Spinal cord (tissue), 10 donors: Measurements from ENCODE around the gene PCBP4. TPM values are rescaled to one million over a fixed set of nuclear protein-coding genes. Genes with fewer than 3 reads are reported as not detected.

ENCODE experiments used
- DNase-seq, 6 donors: peaks; one replicate each; pipeline versions ENCODE4 v3.0.0 to v3.0.0-alpha.2; 2013 to 2015; ENCODE audit warnings: low spot score in 6 of 6, low read depth in 4 of 6
- H3K27ac ChIP-seq: one replicate; pipeline ENCODE4 v1.5.1; 2013; ENCODE audit warnings: low read depth, low read length, control low read depth
- H3K27me3 ChIP-seq: one replicate; pipeline ENCODE4 v1.6.1; 2013; ENCODE audit warnings: low read length; ENCODE audit not compliant: control insufficient read depth, insufficient read depth
- H3K36me3 ChIP-seq: one replicate; pipeline ENCODE4 v1.6.1; 2013; ENCODE audit warnings: low read length; ENCODE audit not compliant: control insufficient read depth, insufficient read depth
- H3K4me1 ChIP-seq: one replicate; pipeline ENCODE4 v1.6.1; 2013; ENCODE audit warnings: low read length; ENCODE audit not compliant: control insufficient read depth, insufficient read depth
- H3K4me3 ChIP-seq: one replicate; pipeline ENCODE4 v1.5.1; 2013; ENCODE audit warnings: low read depth, low read length, control low read depth
- H3K9me3 ChIP-seq: one replicate; pipeline ENCODE4 v1.6.1; 2013; ENCODE audit warnings: low read length; ENCODE audit not compliant: control insufficient read depth, insufficient read depth
- WGBS: methylation state at CpG from one replicate; pipeline ENCODE4 v1.1.5; 2013; ENCODE audit warnings: missing lambda C conversion rate; ENCODE audit not compliant: insufficient coverage; 5-methylcytosine and 5-hydroxymethylcytosine counted together
- polyA plus RNA-seq, 2 donors: library from polyadenylated mRNA; unstranded; fragments of 120-200 nt; gene quantifications; one replicate each; pipeline ENCODE4 v1.2.1, GENCODE V29; 2013; ENCODE audit not compliant: insufficient read length in 2 of 2
- total RNA-seq, 2 donors: library from RNA; depleted of rRNA in 1 of 2; stranded (reverse); fragments of 120-200 nt in 1 of 2; fragments of >200 nt in 1 of 2; gene quantifications; one replicate each; pipeline versions ENCODE4 v1.2.3 to v1.2.4, GENCODE V29; 2013 to 2014
- donor health status: healthy.

Gene PCBP4
- total and polyA plus RNA-seq, 4 donors, result 53.5 to 271 (median 159) TPM

DNA sequence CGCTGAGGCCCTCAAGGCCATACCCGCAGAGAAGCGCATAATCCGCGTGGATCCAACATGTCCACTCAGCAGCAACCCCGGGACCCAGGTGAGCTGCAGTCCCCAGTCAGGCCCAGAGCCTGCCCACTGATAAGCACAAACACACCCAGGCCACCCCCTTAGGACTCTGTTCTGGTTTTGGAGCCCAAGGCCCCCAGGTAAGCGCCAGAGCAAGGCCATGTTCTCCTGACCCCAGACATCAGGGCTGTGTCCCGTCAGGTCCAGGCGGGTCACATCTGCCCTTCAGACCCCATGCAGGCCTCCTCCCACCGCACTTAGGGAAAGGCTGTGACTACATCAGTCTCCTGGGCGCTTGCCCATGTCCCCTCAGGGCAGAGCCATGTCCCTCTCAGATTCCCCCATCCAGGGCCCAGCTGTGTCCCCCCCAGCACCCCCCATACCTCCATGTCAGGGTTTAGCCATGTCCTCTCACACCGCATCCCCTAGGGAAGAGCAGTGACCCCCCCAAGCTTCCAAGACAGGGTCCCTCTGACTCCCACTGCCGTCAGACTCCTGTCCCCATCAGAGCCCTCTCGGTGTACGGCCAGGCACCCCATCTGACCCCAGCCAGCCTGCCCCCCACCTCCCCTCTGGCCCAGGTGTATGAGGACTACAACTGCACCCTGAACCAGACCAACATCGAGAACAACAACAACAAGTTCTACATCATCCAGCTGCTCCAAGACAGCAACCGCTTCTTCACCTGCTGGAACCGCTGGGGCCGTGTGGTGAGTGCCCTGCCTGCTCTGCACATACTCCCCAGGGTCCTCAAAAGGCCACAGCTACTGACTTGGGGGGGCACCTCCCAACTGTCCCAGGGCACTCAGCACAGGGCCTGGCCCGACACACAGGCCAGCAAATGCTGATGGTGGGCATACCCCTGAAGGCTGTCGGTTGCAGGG is 23.5 kb downstream of the PCBP4 start:
- Histone ChIP-seq H3K27ac (no peak overlapping the region), H3K27me3 (no peaks in the 10 kb centered on the region), H3K4me3 (no peak overlapping the region), H3K4me1 (peaks cover 30% of the 10 kb centered on the region), H3K36me3 (peaks cover 45% of the 10 kb centered on the region), H3K9me3 (no peaks in the 10 kb centered on the region)
- WGBS, result 93% methylated on average over 21 of the region's 21 CpGs
- no peak for DNase-seq

DNA sequence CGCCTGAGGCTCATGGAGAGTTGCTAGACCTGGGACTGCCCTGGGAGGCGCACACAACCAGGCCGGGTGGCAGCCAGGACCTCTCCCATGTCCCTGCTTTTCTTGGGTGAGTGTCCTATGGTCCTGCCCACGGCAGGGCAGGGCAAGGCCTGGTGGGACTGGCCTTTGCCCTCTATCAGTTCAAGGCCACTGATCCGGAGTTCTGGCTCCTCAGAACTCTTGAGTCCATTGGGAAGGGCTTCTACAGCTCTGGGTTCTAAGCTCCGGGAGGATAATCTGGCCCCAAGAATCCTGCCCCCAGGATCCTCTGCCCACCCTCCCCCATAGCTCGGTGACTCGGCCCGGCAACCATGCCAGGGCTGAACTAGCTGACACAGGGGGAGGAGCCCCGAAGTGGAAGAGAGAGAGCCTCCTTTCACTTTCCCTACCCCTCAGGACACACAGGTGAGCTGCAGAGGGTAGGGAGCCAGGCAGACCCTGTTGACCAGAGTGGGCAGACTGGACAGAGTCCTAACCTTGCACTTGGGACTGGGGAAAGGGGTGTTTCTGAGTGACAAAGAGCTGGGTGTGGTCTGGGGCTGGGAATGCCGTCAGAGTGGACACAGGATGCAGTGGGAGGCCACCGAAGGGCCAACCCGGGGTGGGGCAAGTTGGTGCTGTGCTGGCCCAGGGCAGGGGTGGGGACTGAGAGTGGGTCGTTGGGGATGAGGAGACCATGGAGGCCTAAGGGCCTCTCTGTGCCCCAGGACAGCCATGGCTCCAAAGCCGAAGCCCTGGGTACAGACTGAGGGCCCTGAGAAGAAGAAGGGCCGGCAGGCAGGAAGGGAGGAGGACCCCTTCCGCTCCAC is 24.4 kb downstream of the PCBP4 start:
- H3K4me3 ChIP-seq, result peak overlapping the region; percentile 65
- H3K36me3 ChIP-seq, result peaks cover 47% of the 10 kb centered on the region
- H3K9me3 ChIP-seq, result no peaks in the 10 kb centered on the region
- WGBS, result 75% methylated on average over 10 of the region's 17 CpGs
- H3K27ac ChIP-seq, result peak overlapping the region; percentile 89
- H3K4me1 ChIP-seq, result peaks cover 30% of the 10 kb centered on the region
- no peaks in the 10 kb centered on the region for H3K27me3 ChIP-seq
- no peak for DNase-seq

DNA sequence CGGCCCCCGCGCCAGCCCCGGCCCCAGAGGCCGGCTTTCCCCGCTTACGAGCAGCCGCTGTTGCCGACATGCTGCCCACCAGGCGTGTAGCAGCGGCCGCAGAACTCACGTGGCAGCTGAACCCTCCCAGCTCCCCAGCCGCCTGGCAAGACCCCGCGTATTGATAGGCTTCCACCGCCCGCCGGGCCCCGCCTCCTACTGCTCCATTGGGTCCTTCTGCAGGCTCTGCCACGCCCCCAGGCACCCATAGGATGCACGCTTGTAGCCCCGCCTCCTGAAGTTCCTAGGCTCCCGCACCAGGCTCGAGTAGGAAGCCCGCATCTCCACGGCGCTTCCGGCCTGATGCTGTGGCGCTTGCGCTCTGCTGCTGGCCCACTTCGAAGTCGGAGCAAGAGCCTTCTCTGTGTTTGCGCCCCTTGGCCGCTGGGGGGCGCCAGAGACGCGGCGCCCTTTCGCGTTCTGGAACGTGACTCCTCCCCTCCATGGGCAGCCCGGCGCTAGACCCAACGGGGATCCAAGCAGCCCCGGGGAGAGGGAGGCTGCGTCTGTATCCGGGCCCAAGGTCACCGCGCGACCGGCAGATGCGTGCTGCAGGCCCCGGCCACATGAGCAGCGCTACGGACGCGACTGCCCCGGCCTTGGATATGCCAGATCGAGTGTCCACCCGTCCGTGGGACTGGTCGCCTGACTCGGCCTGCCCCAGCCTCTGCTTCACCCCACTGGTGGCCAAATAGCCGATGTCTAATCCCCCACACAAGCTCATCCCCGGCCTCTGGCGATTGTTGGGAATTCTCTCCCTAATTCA is 25.3 kb downstream of the PCBP4 start, which contains the start of the genes PARP3 and RRP9:
TSS of gene PARP3 (plus strand) at position 566 of the 805 bp plus-strand sequence. CDS start 993 bp downstream, outside the sequence.
TSS of gene RRP9 (minus strand) at position 107 of the 805 bp plus-strand sequence. CDS start at position 70, 37 bp downstream.
- H3K27ac ChIP-seq, result peak within 1 kb of the TSS; percentile 89
- H3K27me3 ChIP-seq, result no peaks in the 10 kb centered on the region
- peak within 1 kb of the TSS; percentile 69 for H3K4me3 ChIP-seq
- H3K36me3 ChIP-seq, result peaks cover 50% of the 10 kb centered on the region
- WGBS, result under 1% methylated on average over 67 of the region's 67 CpGs
- no peaks in the 10 kb centered on the region for H3K9me3 ChIP-seq
- peak; percentile 95 to 100 (median 99) for DNase-seq
- peaks cover 30% of the 10 kb centered on the region for H3K4me1 ChIP-seq

DNA sequence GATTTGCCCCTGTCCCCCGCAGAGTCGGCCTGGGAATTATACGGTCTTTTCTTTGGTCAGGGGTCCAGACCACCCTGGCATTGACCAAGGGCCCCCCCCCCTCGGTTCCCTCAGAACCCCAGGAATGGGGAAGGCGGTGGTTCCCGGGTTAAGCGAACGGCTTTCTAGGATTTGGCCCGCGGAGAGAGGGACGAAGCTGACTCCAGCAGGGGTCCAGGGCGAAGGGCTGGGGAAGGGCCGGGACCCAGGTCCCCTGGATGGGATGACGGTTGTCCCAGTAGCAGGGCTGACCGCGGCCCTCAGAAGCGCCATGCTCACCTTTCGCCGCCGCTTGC is 25.8 kb downstream of the PCBP4 start:
- DNase-seq, result no peak
- Histone ChIP-seq H3K36me3 (peaks cover 56% of the 10 kb centered on the region), H3K9me3 (no peaks in the 10 kb centered on the region), H3K4me1 (peaks cover 30% of the 10 kb centered on the region), H3K4me3 (peak overlapping the region; percentile 69), H3K27ac (no peak overlapping the region), H3K27me3 (no peaks in the 10 kb centered on the region)
- WGBS, result 0% methylated on average over 20 of the region's 20 CpGs

DNA sequence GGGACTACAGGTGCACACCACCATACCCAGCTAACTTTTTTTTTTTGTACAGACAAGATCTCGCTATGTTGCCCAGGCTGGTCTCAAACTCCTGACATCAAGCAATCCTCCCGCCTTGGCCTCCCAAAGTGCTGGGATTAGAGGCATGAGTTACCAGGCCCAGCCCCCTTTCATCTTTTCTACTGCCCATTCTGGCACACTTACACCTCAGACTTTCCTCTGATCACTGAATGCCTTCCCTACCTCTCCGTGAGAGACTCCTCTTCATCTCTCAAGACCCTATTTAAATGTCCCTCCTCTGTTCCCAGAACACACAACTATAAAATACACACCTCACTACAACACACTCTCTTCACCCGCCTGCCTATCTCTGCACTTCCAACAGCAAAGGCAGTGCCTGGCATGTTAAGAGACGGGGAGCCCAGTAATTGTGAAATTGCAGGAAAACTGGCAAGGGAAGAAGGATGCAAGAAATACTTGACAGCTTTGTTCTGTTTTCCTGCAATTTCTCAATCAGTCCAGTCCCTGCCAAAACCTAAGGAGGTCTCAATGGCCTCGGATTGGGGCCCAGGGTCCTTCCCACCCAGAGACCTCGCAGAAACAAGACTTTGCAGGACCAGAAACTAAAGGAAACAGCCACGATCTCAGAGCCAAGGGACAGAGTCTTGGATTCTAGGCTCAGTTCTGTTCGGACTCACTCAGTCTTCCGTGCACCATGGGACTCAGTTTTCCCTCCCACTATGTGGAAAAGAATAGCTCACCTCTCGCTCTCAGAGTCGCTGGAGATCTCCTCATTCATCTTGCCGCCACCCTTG is 26.4 kb downstream of the PCBP4 start:
- no peaks in the 10 kb centered on the region for H3K27me3 ChIP-seq
- peaks cover 30% of the 10 kb centered on the region for H3K4me1 ChIP-seq
- no peak overlapping the region for H3K27ac ChIP-seq
- no peak for DNase-seq
- 27% methylated on average over 11 of the region's 13 CpGs for WGBS
- H3K9me3 ChIP-seq, result no peaks in the 10 kb centered on the region
- H3K4me3 ChIP-seq, result peak overlapping the region; percentile 69
- H3K36me3 ChIP-seq, result peaks cover 58% of the 10 kb centered on the region

DNA sequence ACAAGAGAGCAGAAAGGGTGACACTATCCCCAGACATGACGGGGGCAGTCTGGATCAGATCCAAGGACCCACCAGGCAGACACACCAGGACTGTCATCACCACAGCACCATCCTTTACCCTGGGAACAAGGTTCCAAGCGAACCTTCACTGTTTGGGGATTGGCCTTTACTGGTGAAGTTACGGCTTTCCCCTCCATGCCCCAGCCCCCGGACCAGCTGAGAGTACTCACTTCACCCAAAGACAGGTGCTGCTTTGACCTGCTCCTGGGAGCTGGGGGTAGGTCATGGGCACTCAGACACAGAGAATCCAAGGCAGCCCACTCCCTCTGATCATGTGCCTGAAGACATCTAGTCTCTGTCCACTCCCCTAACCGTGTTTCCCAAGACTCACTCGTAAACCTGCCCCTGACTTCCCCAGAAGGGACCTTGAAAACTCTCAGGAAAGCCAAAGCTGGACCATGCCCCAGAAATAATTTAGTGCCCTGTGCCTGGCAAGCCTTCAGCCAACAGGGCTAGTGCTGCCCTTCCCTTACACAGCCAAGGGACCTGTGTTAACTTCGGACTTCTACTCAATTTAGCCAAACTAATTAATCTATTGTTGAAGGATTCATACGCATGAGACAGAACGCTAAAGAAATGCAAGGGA is 28.4 kb downstream of the PCBP4 start:
- Histone ChIP-seq H3K4me1 (peaks cover 30% of the 10 kb centered on the region), H3K9me3 (no peaks in the 10 kb centered on the region), H3K27me3 (no peaks in the 10 kb centered on the region), H3K4me3 (no peak overlapping the region), H3K36me3 (peaks cover 58% of the 10 kb centered on the region), H3K27ac (no peak overlapping the region)
- no peak for DNase-seq
- 95% methylated on average over 5 of the region's 9 CpGs for WGBS

DNA sequence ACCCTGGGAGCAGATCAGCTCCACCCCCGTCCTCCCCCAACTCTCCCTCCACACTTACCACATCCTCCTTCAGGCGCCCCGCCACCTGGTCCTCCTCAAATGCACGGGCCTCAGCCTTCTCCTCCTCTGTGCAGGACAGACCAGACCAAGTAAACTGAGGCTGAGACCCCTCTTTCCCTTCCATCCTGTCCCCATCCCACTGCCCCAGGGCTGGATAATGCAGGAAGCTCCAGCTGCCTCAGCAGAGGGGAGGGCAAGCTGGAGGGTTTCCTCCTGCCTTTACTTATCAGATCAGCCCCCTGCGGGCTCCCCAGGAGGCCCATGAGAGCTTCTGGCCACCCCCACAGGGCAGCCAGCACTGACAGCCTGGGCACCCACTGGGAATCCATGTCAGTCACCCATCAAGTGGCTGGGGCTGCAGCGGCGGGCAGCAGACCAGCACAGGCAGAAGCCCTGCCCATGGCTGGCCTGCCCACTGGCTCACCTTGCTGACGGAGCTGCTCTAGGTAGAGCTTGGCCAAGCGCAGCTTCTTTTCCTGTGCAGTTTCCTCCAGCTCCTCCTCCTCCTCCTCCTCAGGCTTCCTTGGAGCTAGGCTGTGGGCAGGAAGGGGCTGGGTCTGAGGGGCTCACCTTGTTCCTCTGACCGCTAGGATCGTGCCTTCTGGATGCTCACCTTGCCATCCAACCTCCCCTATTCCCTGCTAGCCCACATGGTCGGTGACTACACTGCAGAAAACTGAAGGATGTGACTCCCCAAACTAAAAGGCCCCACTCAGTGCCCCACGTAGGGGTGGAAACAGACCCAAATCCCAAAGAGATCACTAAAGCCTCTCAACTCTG is 29.4 kb downstream of the PCBP4 start:
- H3K27me3 ChIP-seq, result no peaks in the 10 kb centered on the region
- H3K4me1 ChIP-seq, result peaks cover 24% of the 10 kb centered on the region
- no peak for DNase-seq
- no peak overlapping the region for H3K4me3 ChIP-seq
- H3K27ac ChIP-seq, result no peak overlapping the region
- 95% methylated on average over 10 of the region's 13 CpGs for WGBS
- H3K36me3 ChIP-seq, result peaks cover 62% of the 10 kb centered on the region
- H3K9me3 ChIP-seq, result no peaks in the 10 kb centered on the region

DNA sequence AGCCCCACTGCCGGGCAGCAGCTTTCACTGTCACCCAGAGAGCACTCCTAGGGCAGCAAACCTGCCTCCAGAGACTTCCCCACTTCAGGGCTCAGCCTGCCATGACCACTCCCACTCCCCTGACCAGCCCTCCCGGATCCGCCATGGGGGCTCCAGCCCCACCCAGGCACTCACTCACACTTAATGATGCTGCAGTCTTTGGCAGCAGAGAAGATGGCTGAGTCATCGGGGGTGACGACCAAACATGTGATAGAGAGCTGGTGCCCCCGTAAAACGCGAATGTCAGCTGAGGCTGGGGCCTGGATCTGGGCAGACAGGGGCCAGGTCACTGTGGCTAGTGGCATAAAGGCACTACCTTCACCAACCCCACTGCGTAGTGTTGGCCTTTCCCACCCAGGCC is 30.2 kb downstream of the PCBP4 start:
- H3K36me3 ChIP-seq, result peaks cover 71% of the 10 kb centered on the region
- no peak for DNase-seq
- H3K4me1 ChIP-seq, result peaks cover 16% of the 10 kb centered on the region
- no peak overlapping the region for H3K27ac ChIP-seq
- H3K27me3 ChIP-seq, result no peaks in the 10 kb centered on the region
- H3K9me3 ChIP-seq, result no peaks in the 10 kb centered on the region
- H3K4me3 ChIP-seq, result no peak overlapping the region
- WGBS, result 85% methylated on average over 7 of the region's 9 CpGs
